ENCODE results near the gene GSTA2. TPM values are rescaled to one million over a fixed set of nuclear protein-coding genes. Genes with fewer than 3 reads are reported as not detected.

The GSTA2 gene
- polyA plus RNA-seq, 1 donor from 2014 or later = not detected

- H4K20me1 ChIP-seq (ENCODE audit: insufficient read depth) = no peaks in the 10 kb centered on the region
- H3K9ac ChIP-seq (ENCODE audit: low read length) = no peak overlapping the region
- no peak overlapping the region for H3K4me2 ChIP-seq (ENCODE audit: low read length)
Observed at GRCh38 chr6:52787917-52788316, 24.6 kb upstream of the GSTA2 start.

GRCh38 chr6:52786249-52786956 is 23.1 kb upstream of the GSTA2 start:
- Histone ChIP-seq H3K9me2 (ENCODE audit: insufficient read depth, low read length) (no peaks in the 10 kb centered on the region), H3K27ac (ENCODE audit: low read length) (no peak overlapping the region), H3K4me3 (ENCODE audit: low read length) (no peak overlapping the region), H3F3A (ENCODE audit: insufficient read depth, low read length, poor library complexity, severe bottlenecking) (no peaks in the 10 kb centered on the region), H2AFZ (ENCODE audit: low read depth, low read length) (no peak overlapping the region), H3K9ac (ENCODE audit: low read length) (no peak overlapping the region), H4K20me1 (ENCODE audit: insufficient read depth) (no peaks in the 10 kb centered on the region), H3K27me3 (ENCODE audit: insufficient read depth, low read depth, low read length) (no peaks in the 10 kb centered on the region), H3K4me2 (ENCODE audit: low read length) (no peak overlapping the region), H3K79me2 (replicated peaks; ENCODE audit: insufficient read depth, low read length) (no peaks in the 10 kb centered on the region), H3K36me3 (ENCODE audit: insufficient read depth, low read length) (no peaks in the 10 kb centered on the region), H3K9me3 (ENCODE audit: low read length) (no peaks in the 10 kb centered on the region)
- TF ChIP-seq REST (IDR thresholded peaks at IDR 0.05; ENCODE audit: borderline replicate concordance) (no peak), RAD21 (conservative IDR thresholded peaks at IDR 0.05) (no peak), CTCF (IDR thresholded peaks at IDR 0.05; ENCODE audit: poor library complexity, severe bottlenecking) (no peak), MXI1 (conservative IDR thresholded peaks at IDR 0.05; ENCODE audit: poor library complexity, severe bottlenecking) (no peak), SMC3 (conservative IDR thresholded peaks at IDR 0.05; ENCODE audit: poor library complexity) (no peak)

More at GRCh38 chr6:52787917-52788316, 24.6 kb upstream of the GSTA2 start:
- no peaks in the 10 kb centered on the region for H3K9me2 ChIP-seq (ENCODE audit: insufficient read depth, low read length)
- H3K27me3 ChIP-seq (ENCODE audit: insufficient read depth, low read depth, low read length) = no peaks in the 10 kb centered on the region
- TF ChIP-seq SMC3 (conservative IDR thresholded peaks at IDR 0.05; ENCODE audit: poor library complexity) (no peak), RAD21 (conservative IDR thresholded peaks at IDR 0.05) (no peak), EP300 (conservative IDR thresholded peaks at IDR 0.05; ENCODE audit: poor library complexity, severe bottlenecking) (no peak), REST (IDR thresholded peaks at IDR 0.05; ENCODE audit: borderline replicate concordance) (no peak), CTCF (IDR thresholded peaks at IDR 0.05; ENCODE audit: poor library complexity, severe bottlenecking) (no peak), MXI1 (conservative IDR thresholded peaks at IDR 0.05; ENCODE audit: poor library complexity, severe bottlenecking) (no peak), EZH2 (IDR thresholded peaks at IDR 0.05; ENCODE audit: borderline replicate concordance, insufficient read depth, low read length, poor library complexity, severe bottlenecking) (no peak), POLR2AphosphoS5 (IDR thresholded peaks at IDR 0.05) (no peak), TAF1 (IDR thresholded peaks at IDR 0.05; ENCODE audit: low read depth) (no peak)
- no peaks in the 10 kb centered on the region for H3K79me2 ChIP-seq (replicated peaks; ENCODE audit: insufficient read depth, low read length)
- H3K9me3 ChIP-seq (ENCODE audit: low read length) = no peaks in the 10 kb centered on the region
- no peaks in the 10 kb centered on the region for H3K36me3 ChIP-seq (ENCODE audit: insufficient read depth, low read length)
- H3F3A ChIP-seq (ENCODE audit: insufficient read depth, low read length, poor library complexity, severe bottlenecking) = no peaks in the 10 kb centered on the region
- H3K4me3 ChIP-seq (ENCODE audit: low read length) = no peak overlapping the region
- H3K27ac ChIP-seq (ENCODE audit: low read length) = no peak overlapping the region
- no peak overlapping the region for H2AFZ ChIP-seq (ENCODE audit: low read depth, low read length)

All from neural cell (in vitro differentiated cells).